HG02610 (cell line): ENCODE results near the gene HTRA1.

ENCODE experiments used
- ATAC-seq: cut with Tn5 transposase; IDR thresholded peaks from one replicate; pipeline ENCODE4 v1.9.1; 2021; ENCODE audit warnings: mild to moderate bottlenecking, moderate library complexity; ENCODE audit not compliant: unreplicated experiment

The HTRA1 gene

GRCh38 chr10:122454603-122455080 is 6.7 kb upstream of the HTRA1 start, which contains the start of gene ARMS2:
Gene ARMS2 (plus strand): TSS chr10:122454653. CDS start chr10:122454728, 75 bp downstream.
- ATAC-seq: no peak

GRCh38 chr10:122455376-122456079 is 5.8 kb upstream of the HTRA1 start:
- no peak for ATAC-seq

- ATAC-seq: no peak
Measured at GRCh38 chr10:122457934-122458333, 3.4 kb upstream of the HTRA1 start.

GRCh38 chr10:122458693-122459092 is 2.7 kb upstream of the HTRA1 start:
- no peak for ATAC-seq

- ATAC-seq: no peak
Measured at GRCh38 chr10:122459561-122460273, 1.6 kb upstream of the HTRA1 start.

- ATAC-seq: no peak
Measured at GRCh38 chr10:122460891-122461293, 461 bp upstream of the HTRA1 start.

- ATAC-seq: no peak
Measured at GRCh38 chr10:122461729-122462532, 578 bp downstream of the HTRA1 start.

GRCh38 chr10:122462533-122463465 is 1.4 kb downstream of the HTRA1 start:
- ATAC-seq: no peak

GRCh38 chr10:122463466-122464249 is 2.3 kb downstream of the HTRA1 start:
- ATAC-seq: no peak

- no peak for ATAC-seq
Measured at GRCh38 chr10:122464250-122464510, 2.8 kb downstream of the HTRA1 start.

- ATAC-seq: no peak
Measured at GRCh38 chr10:122464586-122464985, 3.2 kb downstream of the HTRA1 start.

GRCh38 chr10:122465401-122466040 is 4.2 kb downstream of the HTRA1 start:
- no peak for ATAC-seq

GRCh38 chr10:122466951-122467381 is 5.6 kb downstream of the HTRA1 start:
- ATAC-seq: no peak

GRCh38 chr10:122467701-122468100 is 6.3 kb downstream of the HTRA1 start:
- ATAC-seq: no peak

- no peak for ATAC-seq
Measured at GRCh38 chr10:122468307-122468925, 7.1 kb downstream of the HTRA1 start.

- no peak for ATAC-seq
Measured at GRCh38 chr10:122468926-122469781, 7.8 kb downstream of the HTRA1 start.

GRCh38 chr10:122469848-122470247 is 8.5 kb downstream of the HTRA1 start:
- no peak for ATAC-seq
